Measurements from ENCODE around the gene MIB1.

DNA sequence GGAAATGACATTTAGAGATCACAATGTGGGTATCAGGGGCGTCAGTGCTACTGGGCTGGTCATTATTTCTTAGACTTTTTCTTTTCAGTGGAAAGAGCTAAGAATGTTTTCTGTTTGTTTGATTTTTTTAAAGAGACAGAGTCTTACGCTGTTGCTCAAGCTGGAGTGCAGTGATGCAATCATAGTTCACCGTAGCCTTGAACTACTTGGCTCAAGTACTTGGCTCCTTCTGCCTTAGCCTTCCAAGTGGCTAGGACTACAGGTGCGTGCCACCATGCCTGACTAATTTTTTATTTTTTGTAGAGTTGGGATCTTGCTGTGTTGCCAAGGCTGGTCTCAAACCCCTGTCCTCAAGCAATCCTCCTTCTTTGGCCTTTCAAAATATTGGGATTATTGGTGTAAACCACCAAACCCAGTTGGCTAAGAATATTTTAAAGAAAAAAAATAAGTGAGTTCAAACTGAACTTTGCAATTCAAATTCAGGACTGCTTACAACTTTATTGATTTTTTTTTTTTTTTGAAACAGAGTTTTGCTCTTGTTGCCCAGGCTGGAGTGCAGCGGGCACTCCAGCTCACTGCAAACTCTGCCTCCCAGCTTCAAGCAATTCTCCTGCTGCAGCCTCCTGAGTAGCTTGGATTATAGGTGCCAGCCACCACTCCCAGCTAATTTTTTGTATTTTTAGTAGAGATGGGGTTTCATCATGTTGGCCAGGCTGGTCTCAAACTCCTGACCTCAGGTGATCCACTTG lies 154.2 kb downstream of the MIB1 start:
- TF ChIP-seq TCF12 (IDR thresholded peaks at IDR 0.05), result no peak
- TF ChIP-seq, protein P1, sequence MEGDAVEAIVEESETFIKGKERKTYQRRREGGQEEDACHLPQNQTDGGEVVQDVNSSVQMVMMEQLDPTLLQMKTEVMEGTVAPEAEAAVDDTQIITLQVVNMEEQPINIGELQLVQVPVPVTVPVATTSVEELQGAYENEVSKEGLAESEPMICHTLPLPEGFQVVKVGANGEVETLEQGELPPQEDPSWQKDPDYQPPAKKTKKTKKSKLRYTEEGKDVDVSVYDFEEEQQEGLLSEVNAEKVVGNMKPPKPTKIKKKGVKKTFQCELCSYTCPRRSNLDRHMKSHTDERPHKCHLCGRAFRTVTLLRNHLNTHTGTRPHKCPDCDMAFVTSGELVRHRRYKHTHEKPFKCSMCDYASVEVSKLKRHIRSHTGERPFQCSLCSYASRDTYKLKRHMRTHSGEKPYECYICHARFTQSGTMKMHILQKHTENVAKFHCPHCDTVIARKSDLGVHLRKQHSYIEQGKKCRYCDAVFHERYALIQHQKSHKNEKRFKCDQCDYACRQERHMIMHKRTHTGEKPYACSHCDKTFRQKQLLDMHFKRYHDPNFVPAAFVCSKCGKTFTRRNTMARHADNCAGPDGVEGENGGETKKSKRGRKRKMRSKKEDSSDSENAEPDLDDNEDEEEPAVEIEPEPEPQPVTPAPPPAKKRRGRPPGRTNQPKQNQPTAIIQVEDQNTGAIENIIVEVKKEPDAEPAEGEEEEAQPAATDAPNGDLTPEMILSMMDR (IDR thresholded peaks at IDR 0.05), result no peak
- TF ChIP-seq YY1 (IDR thresholded peaks at IDR 0.05; ENCODE audit: low read depth), result no peak
- TF ChIP-seq SIN3A (IDR thresholded peaks at IDR 0.05; ENCODE audit: borderline replicate concordance, low read depth, low read length), result no peak
